Measurements from ENCODE around the gene RASA3. TPM values are rescaled to one million over a fixed set of nuclear protein-coding genes. Genes with fewer than 3 reads are reported as not detected.

Gene RASA3
- total RNA-seq, 1 donor from 2014 or later = 9.3 TPM

GRCh38 chr13:114002009-114002544 lies 130.3 kb downstream of the RASA3 start:
- Mint-ChIP-seq H3K4me3 (no peak overlapping the region), H3K4me1 (ENCODE audit: unreplicated experiment) (no peaks in the 10 kb centered on the region), H3K27me3 (no peaks in the 10 kb centered on the region), H3K36me3 (no peaks in the 10 kb centered on the region), H3K27ac (no peak overlapping the region), H3K9me3 (no peaks in the 10 kb centered on the region)
- no peak for TF ChIP-seq CTCF (conservative IDR thresholded peaks at IDR 0.05)
- DNase-seq (ENCODE audit: extremely low spot score, unreplicated experiment) = no peak

GRCh38 chr13:114001331-114002008 lies 131.0 kb downstream of the RASA3 start:
- no peaks in the 10 kb centered on the region for H3K4me1 Mint-ChIP-seq (ENCODE audit: unreplicated experiment)
- H3K4me3 Mint-ChIP-seq = no peak overlapping the region
- H3K27ac Mint-ChIP-seq = no peak overlapping the region
- no peak for TF ChIP-seq CTCF (conservative IDR thresholded peaks at IDR 0.05)
- DNase-seq (ENCODE audit: extremely low spot score, unreplicated experiment) = no peak
- H3K36me3 Mint-ChIP-seq = no peaks in the 10 kb centered on the region
- H3K27me3 Mint-ChIP-seq = no peaks in the 10 kb centered on the region
- H3K9me3 Mint-ChIP-seq = no peaks in the 10 kb centered on the region

- Mint-ChIP-seq H3K4me3 (no peak overlapping the region), H3K36me3 (no peaks in the 10 kb centered on the region), H3K9me3 (no peaks in the 10 kb centered on the region), H3K27ac (no peak overlapping the region), H3K27me3 (no peaks in the 10 kb centered on the region), H3K4me1 (ENCODE audit: unreplicated experiment) (no peaks in the 10 kb centered on the region)
- TF ChIP-seq CTCF (conservative IDR thresholded peaks at IDR 0.05) = no peak
- DNase-seq (ENCODE audit: extremely low spot score, unreplicated experiment) = no peak
Observed at GRCh38 chr13:114000151-114001040, 132.0 kb downstream of the RASA3 start.

- Mint-ChIP-seq H3K4me3 (no peak overlapping the region), H3K9me3 (no peaks in the 10 kb centered on the region), H3K4me1 (ENCODE audit: unreplicated experiment) (no peaks in the 10 kb centered on the region), H3K27me3 (no peaks in the 10 kb centered on the region), H3K27ac (no peak overlapping the region), H3K36me3 (no peaks in the 10 kb centered on the region)
- DNase-seq (ENCODE audit: extremely low spot score, unreplicated experiment) = no peak
- TF ChIP-seq CTCF (conservative IDR thresholded peaks at IDR 0.05) = no peak
Observed at GRCh38 chr13:113999618-113999910, 132.9 kb downstream of the RASA3 start.

GRCh38 chr13:113998781-113999617 lies 133.4 kb downstream of the RASA3 start:
- Mint-ChIP-seq H3K4me3 (no peak overlapping the region), H3K27me3 (no peaks in the 10 kb centered on the region), H3K4me1 (ENCODE audit: unreplicated experiment) (no peaks in the 10 kb centered on the region), H3K36me3 (no peaks in the 10 kb centered on the region), H3K27ac (no peak overlapping the region), H3K9me3 (no peaks in the 10 kb centered on the region)
- DNase-seq (ENCODE audit: extremely low spot score, unreplicated experiment) = no peak
- TF ChIP-seq CTCF (conservative IDR thresholded peaks at IDR 0.05) = no peak
